Measurements from ENCODE around the gene NOVA2.

The NOVA2 gene

DNA sequence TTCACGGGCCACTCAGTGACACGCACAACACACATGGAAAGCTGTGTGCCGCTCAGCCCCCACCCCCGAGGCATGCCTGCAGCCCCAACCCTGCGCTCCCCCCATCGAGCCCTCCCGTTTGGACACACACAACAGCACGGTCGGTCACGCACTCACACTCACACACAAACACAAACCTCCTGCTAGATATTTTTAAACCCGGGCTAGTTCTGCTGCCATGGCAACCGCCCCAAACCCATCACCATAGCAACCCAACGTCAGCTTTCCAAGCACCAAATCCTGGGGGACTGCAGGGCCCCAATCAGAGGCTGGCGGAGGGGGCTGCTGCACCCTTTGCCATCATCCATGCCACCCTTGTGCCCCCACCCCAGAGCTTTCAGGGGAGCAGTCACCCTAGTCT lies 2.5 kb upstream of the NOVA2 start:
- no peak overlapping the region for H2AFZ ChIP-seq (ENCODE audit: low read depth, low read length)
- no peak overlapping the region for H3K4ac ChIP-seq (ENCODE audit: low read depth in 1 of 2, low read length in 2 of 2)
- H3K79me1 ChIP-seq (replicated peaks; ENCODE audit: low read length, poor library complexity, severe bottlenecking) = no peaks in the 10 kb centered on the region
- H2BK120ac ChIP-seq (ENCODE audit: low read depth, low read length) = no peak overlapping the region
- H3K4me2 ChIP-seq (ENCODE audit: low read length, poor library complexity, severe bottlenecking) = no peak overlapping the region
- no peak overlapping the region for H3K18ac ChIP-seq (ENCODE audit: low read depth in 1 of 2, low read length in 2 of 2)
- peaks cover 63 to 68% of the 10 kb centered on the region in 2 experiments for H3K27me3 ChIP-seq (ENCODE audit: control insufficient read depth in 1 of 2, insufficient read depth in 1 of 2, low read length in 2 of 2)
- H2BK12ac ChIP-seq (ENCODE audit: low read length in 2 of 2) = no peak overlapping the region
- no peak overlapping the region for H2AK5ac ChIP-seq (ENCODE audit: low read length, severe bottlenecking)
- H3K36me3 ChIP-seq (ENCODE audit: control insufficient read depth in 1 of 2, insufficient read depth in 2 of 2, low read depth in 1 of 2, low read length in 2 of 2) = no peaks in the 10 kb centered on the region
- H3K14ac ChIP-seq (ENCODE audit: low read length in 2 of 2) = no peak overlapping the region
- H4K91ac ChIP-seq (ENCODE audit: low read length) = no peak overlapping the region
- H3K4me3 ChIP-seq (ENCODE audit: insufficient read depth in 1 of 2, low read depth in 1 of 2, low read length in 2 of 2) = no peak overlapping the region
- no peaks in the 10 kb centered on the region for H3K9me3 ChIP-seq (ENCODE audit: control insufficient read depth, low read length)
- 79% methylated on average over 14 of the region's 14 CpGs for WGBS
- no peak overlapping the region for H4K8ac ChIP-seq (ENCODE audit: low read length)
- H3K9ac ChIP-seq (ENCODE audit: low read length) = no peak overlapping the region
- no peak overlapping the region for H2BK5ac ChIP-seq (ENCODE audit: low read depth, low read length, poor library complexity, severe bottlenecking)
- DNase-seq = peak; percentile 18
- no peak overlapping the region for H2BK15ac ChIP-seq (ENCODE audit: low read depth, poor library complexity, severe bottlenecking)
- H3K4me1 ChIP-seq (ENCODE audit: control insufficient read depth, insufficient read depth, low read depth, low read length) = peaks cover 5% of the 10 kb centered on the region
- no peak overlapping the region for H3K23ac ChIP-seq (ENCODE audit: low read length in 2 of 2)
- no peak overlapping the region for H3K27ac ChIP-seq (ENCODE audit: low read length, poor library complexity, severe bottlenecking)

DNA sequence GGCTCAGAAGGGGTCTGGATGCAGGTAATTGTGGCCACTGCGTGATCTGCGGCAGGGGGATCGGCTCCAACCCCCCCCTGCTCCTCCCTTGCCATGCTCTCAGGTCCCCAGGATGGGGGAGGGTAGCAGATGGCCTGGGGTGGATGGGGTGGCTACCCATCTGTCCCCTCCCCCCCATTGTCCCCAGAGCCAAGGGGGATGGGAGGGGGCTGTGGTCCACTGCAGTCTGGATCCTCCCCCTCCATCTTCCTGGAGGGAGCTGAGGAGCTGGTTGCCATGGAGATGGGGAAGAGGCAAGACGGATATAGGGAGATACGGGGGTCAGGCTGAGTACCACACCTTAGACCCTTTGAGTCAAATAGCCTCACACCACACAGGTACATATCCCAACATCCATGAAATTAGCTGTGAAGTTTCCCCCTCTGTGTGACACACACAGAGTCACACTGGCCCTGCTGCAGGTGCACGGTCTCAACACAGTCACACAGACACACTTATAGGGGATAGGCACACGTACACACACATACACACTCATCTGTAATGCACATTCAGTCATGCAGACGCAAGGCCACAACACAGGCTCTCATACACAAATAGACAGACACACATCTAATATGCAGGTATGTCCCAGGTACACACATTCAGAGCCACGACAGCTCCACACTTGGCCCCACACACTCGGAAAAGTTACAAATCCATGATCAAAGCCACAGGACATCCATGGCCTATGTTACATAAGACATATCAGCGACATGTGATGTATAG lies 1.8 kb upstream of the NOVA2 start:
- Histone ChIP-seq H3K18ac (ENCODE audit: low read depth in 1 of 2, low read length in 2 of 2) (no peak overlapping the region), H2BK12ac (ENCODE audit: low read length in 2 of 2) (no peak overlapping the region), H2AFZ (ENCODE audit: low read depth, low read length) (no peak overlapping the region), H3K14ac (ENCODE audit: low read length in 2 of 2) (no peak overlapping the region), H3K4me3 (ENCODE audit: insufficient read depth in 1 of 2, low read depth in 1 of 2, low read length in 2 of 2) (no peak overlapping the region), H2BK5ac (ENCODE audit: low read depth, low read length, poor library complexity, severe bottlenecking) (no peak overlapping the region), H3K27me3 (ENCODE audit: control insufficient read depth in 1 of 2, insufficient read depth in 1 of 2, low read length in 2 of 2) (peaks cover 66 to 72% of the 10 kb centered on the region in 2 experiments), H3K27ac (ENCODE audit: low read length, poor library complexity, severe bottlenecking) (no peak overlapping the region), H3K9me3 (ENCODE audit: control insufficient read depth, low read length) (no peaks in the 10 kb centered on the region), H3K4me1 (ENCODE audit: control insufficient read depth, insufficient read depth, low read depth, low read length) (peaks cover 5% of the 10 kb centered on the region), H3K36me3 (ENCODE audit: control insufficient read depth in 1 of 2, insufficient read depth in 2 of 2, low read depth in 1 of 2, low read length in 2 of 2) (no peaks in the 10 kb centered on the region), H3K4me2 (ENCODE audit: low read length, poor library complexity, severe bottlenecking) (no peak overlapping the region), H3K79me1 (replicated peaks; ENCODE audit: low read length, poor library complexity, severe bottlenecking) (no peaks in the 10 kb centered on the region), H2BK120ac (ENCODE audit: low read depth, low read length) (no peak overlapping the region), H4K91ac (ENCODE audit: low read length) (no peak overlapping the region), H3K23ac (ENCODE audit: low read length in 2 of 2) (no peak overlapping the region), H2BK15ac (ENCODE audit: low read depth, poor library complexity, severe bottlenecking) (no peak overlapping the region), H2AK5ac (ENCODE audit: low read length, severe bottlenecking) (no peak overlapping the region), H3K4ac (ENCODE audit: low read depth in 1 of 2, low read length in 2 of 2) (no peak overlapping the region), H4K8ac (ENCODE audit: low read length) (no peak overlapping the region), H3K9ac (ENCODE audit: low read length) (no peak overlapping the region)
- 80% methylated on average over 8 of the region's 11 CpGs for WGBS
- no peak for DNase-seq

DNA sequence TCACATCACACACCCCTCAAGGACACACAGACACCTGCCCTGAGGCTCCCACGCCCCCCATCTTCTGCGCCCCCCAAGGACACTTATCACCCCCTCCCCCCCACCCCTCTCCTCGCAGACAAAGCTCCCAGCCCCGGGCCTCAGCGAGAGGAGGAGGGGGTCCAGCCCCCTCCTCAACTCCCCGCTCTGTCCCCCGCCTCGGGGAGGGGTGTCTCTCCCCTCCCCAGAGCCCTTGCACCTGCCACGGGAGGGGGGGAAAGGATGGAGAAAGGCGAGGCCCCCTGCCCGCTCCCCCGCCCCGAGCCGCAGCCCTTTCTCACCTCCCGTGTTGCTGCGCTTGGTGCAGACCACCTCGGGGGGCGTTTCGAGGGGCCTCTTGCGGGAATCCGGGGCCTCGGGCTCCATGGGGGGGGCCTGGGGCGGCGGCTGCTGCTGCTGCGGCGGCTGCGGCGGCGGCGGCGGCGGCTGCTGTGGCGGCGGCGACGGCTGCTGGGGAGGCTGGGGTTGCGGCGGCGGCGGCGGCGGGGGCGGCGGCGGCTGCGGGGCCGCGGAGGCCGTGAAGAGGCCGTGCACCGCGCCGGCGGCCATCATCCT lies 621 bp downstream of the NOVA2 start:
- Histone ChIP-seq H3K9ac (ENCODE audit: low read length) (no peak overlapping the region), H3K4me2 (ENCODE audit: low read length, poor library complexity, severe bottlenecking) (no peak overlapping the region), H4K91ac (ENCODE audit: low read length) (no peak overlapping the region), H3K27ac (ENCODE audit: low read length, poor library complexity, severe bottlenecking) (no peak overlapping the region), H2AK5ac (ENCODE audit: low read length, severe bottlenecking) (no peak overlapping the region), H3K14ac (ENCODE audit: low read length in 2 of 2) (no peak overlapping the region), H3K79me1 (replicated peaks; ENCODE audit: low read length, poor library complexity, severe bottlenecking) (no peaks in the 10 kb centered on the region), H2BK15ac (ENCODE audit: low read depth, poor library complexity, severe bottlenecking) (no peak overlapping the region), H2BK5ac (ENCODE audit: low read depth, low read length, poor library complexity, severe bottlenecking) (no peak overlapping the region), H3K4me1 (ENCODE audit: control insufficient read depth, insufficient read depth, low read depth, low read length) (peaks cover 5% of the 10 kb centered on the region), H3K27me3 (ENCODE audit: control insufficient read depth in 1 of 2, insufficient read depth in 1 of 2, low read length in 2 of 2) (peaks cover 68 to 81% of the 10 kb centered on the region in 2 experiments), H3K4me3 (ENCODE audit: insufficient read depth in 1 of 2, low read depth in 1 of 2, low read length in 2 of 2) (no peak overlapping the region), H2AFZ (ENCODE audit: low read depth, low read length) (no peak overlapping the region), H4K8ac (ENCODE audit: low read length) (no peak overlapping the region), H3K9me3 (ENCODE audit: control insufficient read depth, low read length) (no peaks in the 10 kb centered on the region), H3K23ac (ENCODE audit: low read length in 2 of 2) (no peak overlapping the region), H2BK12ac (ENCODE audit: low read length in 2 of 2) (no peak overlapping the region), H2BK120ac (ENCODE audit: low read depth, low read length) (no peak overlapping the region), H3K18ac (ENCODE audit: low read depth in 1 of 2, low read length in 2 of 2) (no peak overlapping the region), H3K4ac (ENCODE audit: low read depth in 1 of 2, low read length in 2 of 2) (no peak overlapping the region), H3K36me3 (ENCODE audit: control insufficient read depth in 1 of 2, insufficient read depth in 2 of 2, low read depth in 1 of 2, low read length in 2 of 2) (no peaks in the 10 kb centered on the region)
- WGBS = 2% methylated on average over 9 of the region's 54 CpGs
- DNase-seq = no peak

DNA sequence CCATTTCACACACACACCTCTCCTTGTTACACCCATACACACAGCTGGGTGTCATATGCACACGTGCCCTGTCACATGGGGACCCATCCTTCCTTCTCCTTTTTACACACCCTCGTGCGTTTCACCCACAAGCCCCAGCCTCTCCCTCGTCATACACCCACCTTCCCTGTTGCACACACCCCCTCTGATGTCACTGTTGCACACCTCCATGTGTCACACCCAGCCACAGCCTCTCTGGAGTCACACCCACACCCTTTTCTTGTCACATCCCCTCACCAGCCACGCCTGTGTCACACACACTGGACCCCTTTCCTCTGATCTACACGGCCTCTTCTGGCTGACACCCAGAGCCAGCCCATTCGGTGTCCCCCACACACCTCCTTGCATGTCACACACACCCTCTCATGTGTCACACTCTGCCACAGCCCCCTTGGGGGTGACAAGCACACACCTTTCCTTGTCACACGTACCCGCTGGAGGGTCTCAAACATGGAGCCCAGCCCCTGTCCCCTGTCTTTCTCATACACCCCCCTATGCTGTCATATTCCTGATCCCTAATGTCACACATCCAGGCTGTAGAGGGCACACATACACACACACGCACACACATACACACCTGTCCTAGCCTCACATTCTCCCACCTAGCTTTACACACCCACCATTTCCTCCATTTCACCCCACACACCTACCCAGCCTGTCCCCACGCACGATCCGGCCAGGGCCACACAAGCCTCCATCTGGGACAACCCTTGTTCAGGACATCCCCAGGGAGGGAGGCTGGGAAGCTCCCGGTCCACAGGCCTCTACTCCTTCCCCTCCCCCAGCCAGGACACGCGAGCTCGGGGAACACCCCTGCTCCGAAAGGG lies 1.4 kb downstream of the NOVA2 start:
- peaks cover 65 to 79% of the 10 kb centered on the region in 2 experiments for H3K27me3 ChIP-seq (ENCODE audit: control insufficient read depth in 1 of 2, insufficient read depth in 1 of 2, low read length in 2 of 2)
- peaks cover 5% of the 10 kb centered on the region for H3K4me1 ChIP-seq (ENCODE audit: control insufficient read depth, insufficient read depth, low read depth, low read length)
- no peaks in the 10 kb centered on the region for H3K36me3 ChIP-seq (ENCODE audit: control insufficient read depth in 1 of 2, insufficient read depth in 2 of 2, low read depth in 1 of 2, low read length in 2 of 2)
- no peak overlapping the region for H2BK5ac ChIP-seq (ENCODE audit: low read depth, low read length, poor library complexity, severe bottlenecking)
- WGBS = 57% methylated on average over 17 of the region's 18 CpGs
- H2BK15ac ChIP-seq (ENCODE audit: low read depth, poor library complexity, severe bottlenecking) = no peak overlapping the region
- no peak overlapping the region for H2BK120ac ChIP-seq (ENCODE audit: low read depth, low read length)
- H4K8ac ChIP-seq (ENCODE audit: low read length) = no peak overlapping the region
- no peak overlapping the region for H3K4me3 ChIP-seq (ENCODE audit: insufficient read depth in 1 of 2, low read depth in 1 of 2, low read length in 2 of 2)
- H3K4me2 ChIP-seq (ENCODE audit: low read length, poor library complexity, severe bottlenecking) = no peak overlapping the region
- H3K9ac ChIP-seq (ENCODE audit: low read length) = no peak overlapping the region
- no peaks in the 10 kb centered on the region for H3K9me3 ChIP-seq (ENCODE audit: control insufficient read depth, low read length)
- H3K18ac ChIP-seq (ENCODE audit: low read depth in 1 of 2, low read length in 2 of 2) = no peak overlapping the region
- H3K79me1 ChIP-seq (replicated peaks; ENCODE audit: low read length, poor library complexity, severe bottlenecking) = no peaks in the 10 kb centered on the region
- H3K4ac ChIP-seq (ENCODE audit: low read depth in 1 of 2, low read length in 2 of 2) = no peak overlapping the region
- no peak overlapping the region for H3K27ac ChIP-seq (ENCODE audit: low read length, poor library complexity, severe bottlenecking)
- H2AK5ac ChIP-seq (ENCODE audit: low read length, severe bottlenecking) = no peak overlapping the region
- H3K14ac ChIP-seq (ENCODE audit: low read length in 2 of 2) = no peak overlapping the region
- no peak overlapping the region for H2BK12ac ChIP-seq (ENCODE audit: low read length in 2 of 2)
- DNase-seq = no peak
- H2AFZ ChIP-seq (ENCODE audit: low read depth, low read length) = no peak overlapping the region
- H4K91ac ChIP-seq (ENCODE audit: low read length) = no peak overlapping the region
- no peak overlapping the region for H3K23ac ChIP-seq (ENCODE audit: low read length in 2 of 2)

Data from mesenchymal stem cell (in vitro differentiated cells and primary cell).